NCI-H345 treated with DMSO at 0.1 percent for 48 hours (cell line): ENCODE measurements around the gene PLSCR4.
"Not testable (repeated sequence)": the region's sequence is repeated elsewhere in the genome, so short reads cannot be mapped to it uniquely, and the experiment has no call there.

Experiments
- DNase-seq: peaks from one replicate; lab custom pipeline; 2025; ENCODE audit not compliant: unreplicated experiment; lab: John Stamatoyannopoulos, UW

PLSCR4 gene, protein sequence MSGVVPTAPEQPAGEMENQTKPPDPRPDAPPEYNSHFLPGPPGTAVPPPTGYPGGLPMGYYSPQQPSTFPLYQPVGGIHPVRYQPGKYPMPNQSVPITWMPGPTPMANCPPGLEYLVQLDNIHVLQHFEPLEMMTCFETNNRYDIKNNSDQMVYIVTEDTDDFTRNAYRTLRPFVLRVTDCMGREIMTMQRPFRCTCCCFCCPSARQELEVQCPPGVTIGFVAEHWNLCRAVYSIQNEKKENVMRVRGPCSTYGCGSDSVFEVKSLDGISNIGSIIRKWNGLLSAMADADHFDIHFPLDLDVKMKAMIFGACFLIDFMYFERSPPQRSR

DNA sequence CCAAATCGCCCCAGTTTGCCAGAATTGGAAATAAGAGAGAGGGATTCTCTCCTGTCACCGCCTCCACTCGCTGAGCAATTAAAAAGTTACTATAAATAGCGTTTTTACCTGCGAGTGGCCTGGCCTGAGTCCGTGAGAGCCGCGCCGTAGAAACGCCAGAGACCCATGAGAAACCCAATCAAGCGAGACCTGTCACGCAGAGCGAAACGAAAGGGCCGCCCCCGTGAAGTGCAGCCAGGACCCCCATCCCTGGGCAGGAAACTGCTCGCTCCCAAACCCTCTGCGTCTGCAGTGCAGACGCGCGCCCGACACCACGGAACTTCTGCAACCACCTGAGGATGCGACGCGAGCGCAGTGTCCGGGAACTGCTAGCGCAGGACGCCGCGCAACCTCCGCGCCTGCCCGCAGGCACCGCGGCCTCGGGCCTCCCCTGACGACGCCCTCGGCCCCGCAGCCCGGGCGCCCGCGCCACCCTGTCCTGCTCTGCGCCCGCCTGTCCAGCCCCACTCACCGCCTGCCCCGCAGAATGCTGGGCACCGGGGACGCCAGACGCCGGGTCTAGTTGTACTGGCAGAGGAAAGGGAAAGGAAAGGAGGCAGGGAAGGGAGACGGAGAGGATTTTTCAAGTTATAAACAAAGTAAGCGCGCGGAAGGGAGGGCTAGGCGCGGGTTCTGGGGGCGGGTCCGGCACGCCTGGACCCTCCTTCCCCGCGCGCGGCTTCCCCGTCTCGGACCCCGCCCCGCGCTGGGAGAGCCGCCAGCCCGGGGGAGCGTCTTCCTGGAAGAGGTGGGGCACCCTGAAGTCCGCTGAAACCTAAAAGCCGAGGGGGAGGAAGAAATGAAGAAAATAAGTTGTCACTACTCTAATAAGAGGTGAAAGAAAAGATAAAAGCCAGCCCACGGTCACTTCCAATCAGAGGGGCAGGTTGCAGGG, at the start of gene PLSCR4:
PLSCR4 (minus strand) TSS at position 657 of the 934 bp plus-strand sequence. CDS start 29,034 bp downstream, outside the sequence.
- DNase-seq = peak; percentile 31

DNA sequence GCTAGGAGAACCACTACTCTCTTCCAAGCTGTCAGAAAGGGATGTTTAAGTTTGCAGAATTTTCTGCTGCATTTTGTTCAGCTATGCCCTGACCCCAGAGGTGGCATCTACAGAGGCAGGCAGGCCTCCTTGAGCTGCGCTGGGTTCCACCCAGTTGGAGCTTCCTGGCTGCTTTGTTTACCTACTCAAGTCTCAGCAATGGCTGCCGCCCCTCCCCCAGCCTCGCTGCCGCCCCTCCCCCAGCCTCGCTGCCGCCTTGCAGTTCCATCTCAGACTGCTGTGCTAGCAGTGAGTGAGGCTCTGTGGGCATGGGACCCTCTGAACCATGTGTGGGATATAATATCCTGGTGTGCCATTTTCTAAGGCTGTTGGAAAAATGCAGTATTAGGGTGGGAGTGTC, 42.5 kb upstream of the PLSCR4 start:
- not testable (repeated sequence) for DNase-seq

DNA sequence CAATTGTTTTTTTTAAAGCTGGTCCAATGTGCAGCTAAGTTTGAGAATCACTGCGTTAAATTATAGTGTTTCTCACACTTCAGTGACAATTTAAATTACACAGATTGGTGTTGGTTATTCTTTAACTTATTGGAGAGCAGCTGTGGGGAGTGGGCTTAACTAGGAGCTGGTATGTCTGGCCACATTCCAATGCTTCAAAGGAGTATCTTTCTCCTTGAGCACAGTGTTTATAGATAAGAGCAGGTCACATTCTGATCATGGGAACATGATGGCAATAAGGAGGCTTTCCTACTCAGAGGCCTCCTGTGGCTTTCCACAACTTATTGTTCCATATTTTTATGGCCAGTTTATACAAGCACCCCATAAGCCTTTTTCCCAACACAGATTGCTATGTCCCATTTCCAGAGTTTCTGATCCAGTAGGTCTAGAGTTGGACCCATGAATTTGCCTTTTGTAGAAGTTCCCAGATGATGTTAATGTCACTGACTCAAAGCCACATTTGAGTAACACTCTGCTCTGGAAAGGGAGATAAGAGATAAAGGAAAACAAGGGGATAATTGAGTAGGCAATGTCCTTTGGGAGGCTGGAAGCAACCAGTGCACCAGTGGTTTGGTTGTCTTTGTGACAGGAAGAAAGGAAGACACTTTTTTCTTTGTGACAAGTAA, 33.0 kb upstream of the PLSCR4 start:
- no peak for DNase-seq

DNA sequence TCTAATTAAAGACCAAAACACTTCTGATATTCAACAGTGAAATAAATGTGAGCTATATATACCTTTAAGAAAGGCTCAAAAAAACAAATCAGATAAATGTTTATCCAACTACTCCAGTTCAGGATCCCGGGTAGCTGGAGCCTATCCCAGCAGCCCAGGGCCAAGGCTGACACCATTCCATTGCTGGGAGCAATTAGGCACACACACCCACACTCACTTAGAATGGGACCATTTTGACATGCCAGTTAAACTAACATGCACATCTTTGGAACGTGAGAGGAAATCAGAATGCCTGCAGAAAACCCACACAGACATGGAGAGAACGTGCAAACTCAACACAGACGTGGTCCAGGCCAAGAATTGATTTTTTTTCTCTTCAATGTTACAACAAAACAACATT, 30.0 kb upstream of the PLSCR4 start:
- DNase-seq = no peak

DNA sequence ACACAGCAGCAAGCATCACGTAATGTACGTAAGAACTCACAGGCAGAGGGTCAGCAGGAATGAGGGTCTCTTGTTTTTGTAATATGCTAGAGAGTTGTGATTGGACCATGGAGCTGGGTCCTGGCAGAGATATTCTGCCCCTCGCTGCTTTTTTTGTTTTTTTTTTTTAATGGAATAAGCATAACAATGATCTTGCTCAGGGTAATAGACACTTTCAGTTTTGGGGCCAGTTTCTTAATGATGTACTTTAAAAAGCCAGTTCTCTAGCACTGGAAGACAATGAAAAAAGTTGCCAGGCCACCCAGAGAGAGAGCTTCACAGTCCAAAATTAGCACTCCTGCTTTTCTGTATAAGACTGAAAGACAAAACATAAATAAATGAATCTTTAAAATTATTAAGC, 29.0 kb upstream of the PLSCR4 start:
- DNase-seq = no peak

DNA sequence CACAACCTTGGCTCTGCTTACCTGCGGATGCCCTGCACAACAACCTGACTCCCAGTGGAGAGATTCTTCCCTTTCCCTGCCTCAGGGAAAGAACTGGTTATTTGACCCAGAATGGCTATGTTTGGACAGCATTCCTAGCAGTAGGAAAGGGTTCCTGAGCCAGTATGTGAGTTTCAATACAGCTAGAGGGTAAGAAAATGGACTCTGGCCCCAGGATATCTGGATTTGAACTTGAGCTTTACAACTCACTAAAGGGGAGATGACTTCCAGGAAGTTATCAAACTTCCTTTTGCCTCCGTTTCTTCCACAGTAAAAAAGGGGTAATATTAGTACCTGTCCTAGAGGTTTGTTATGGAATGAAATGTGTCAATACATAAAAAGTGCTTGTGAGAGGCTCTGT, 28.1 kb upstream of the PLSCR4 start:
- DNase-seq = no peak

DNA sequence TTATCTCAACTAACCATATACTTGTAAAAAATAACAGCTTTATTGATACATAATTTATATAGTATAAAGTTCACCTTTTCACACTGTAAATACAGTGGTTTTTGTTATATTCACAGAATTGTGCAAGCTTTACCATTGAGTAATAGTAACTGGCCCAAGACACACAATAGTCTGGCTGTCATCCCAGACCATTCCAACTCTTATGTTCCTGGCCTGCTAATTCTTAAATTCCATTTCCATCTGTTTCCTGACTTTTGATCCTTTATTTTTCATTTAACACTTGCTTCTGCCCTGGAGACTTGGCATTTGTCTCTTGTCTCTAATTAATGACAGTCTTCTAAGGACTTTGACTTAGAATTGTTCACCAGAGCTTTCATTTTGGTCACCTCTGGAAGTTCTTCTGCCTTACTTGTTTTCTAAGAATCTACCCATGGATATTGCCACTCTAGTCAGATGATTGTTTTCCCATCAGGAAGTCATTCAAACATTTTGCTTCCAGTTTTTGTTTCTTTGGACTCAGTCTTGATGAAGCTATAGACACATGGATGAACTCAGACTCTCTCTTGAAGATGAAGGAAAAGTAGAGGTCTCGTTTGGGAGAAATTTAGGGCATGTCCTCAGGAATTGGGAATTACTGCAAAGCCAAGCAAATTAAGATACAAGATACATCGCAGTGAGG, 27.2 kb upstream of the PLSCR4 start:
- DNase-seq = no peak

DNA sequence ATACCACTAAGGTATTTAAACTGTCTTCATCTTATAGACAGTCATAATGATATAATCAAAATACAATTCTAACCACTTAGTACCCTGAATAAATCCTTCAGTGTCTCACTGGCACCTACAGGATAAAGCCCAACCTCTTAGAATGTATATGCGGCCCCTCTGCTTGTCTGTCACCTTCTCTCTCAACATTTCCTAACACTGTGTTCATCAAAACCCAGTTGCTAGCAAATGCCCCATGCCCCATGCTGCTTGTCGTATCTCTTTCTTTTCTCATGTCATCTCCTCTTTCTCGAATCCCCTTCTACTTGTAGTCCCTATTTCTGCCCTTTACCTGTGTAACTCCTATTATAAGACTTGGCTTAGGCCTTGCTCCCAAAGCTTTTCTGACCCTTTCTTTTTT, 24.6 kb upstream of the PLSCR4 start:
- DNase-seq = no peak

DNA sequence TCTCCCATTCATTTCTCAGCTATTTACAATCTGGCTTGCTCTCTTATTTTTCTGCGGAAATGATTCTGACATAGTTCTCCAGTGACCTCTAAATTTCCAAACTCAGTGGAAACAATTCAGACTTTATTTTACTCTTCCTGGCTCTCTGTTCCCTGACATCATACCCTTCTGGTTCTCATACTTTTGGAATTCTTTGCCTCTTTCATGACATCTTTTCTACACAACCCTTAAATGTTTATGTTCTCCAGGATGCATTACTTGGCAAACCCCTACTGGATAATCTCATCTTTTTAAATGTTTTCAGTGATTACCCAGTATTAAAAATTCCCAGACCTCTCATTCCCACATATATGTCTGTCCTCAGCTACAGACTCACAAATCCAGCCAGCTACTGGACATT, 23.9 kb upstream of the PLSCR4 start:
- DNase-seq = no peak

DNA sequence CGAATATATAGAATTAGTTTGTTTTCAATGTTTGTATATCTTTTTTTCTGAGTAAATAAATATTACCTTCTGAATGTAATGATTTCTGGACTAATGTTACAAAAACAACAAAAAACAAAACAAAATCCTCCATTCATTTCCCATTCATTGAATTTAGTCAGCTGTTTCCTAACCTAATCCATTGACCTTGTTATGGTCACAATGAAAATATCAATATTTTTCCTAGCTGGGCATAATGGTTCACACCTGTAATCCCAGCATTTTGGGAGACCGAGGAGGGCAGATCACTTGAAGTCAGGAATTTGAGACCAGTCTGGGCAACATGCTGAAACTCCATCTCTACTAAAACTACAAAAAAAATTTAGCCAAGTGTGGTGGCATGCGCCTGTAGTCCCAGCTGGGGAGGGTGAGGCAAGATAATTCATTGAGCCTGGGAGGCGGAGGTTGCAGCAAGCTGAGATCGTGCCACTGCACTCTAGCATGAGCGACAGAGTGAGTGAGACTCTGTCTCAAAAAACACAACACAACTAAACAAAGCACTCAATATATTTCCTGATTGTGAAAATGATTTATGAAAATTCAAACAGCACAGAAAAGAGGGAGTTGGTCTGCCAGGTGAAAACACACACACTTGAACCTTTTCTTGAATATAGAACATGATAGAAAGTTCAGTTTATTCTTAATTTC, 23.0 kb upstream of the PLSCR4 start:
- DNase-seq = no peak

DNA sequence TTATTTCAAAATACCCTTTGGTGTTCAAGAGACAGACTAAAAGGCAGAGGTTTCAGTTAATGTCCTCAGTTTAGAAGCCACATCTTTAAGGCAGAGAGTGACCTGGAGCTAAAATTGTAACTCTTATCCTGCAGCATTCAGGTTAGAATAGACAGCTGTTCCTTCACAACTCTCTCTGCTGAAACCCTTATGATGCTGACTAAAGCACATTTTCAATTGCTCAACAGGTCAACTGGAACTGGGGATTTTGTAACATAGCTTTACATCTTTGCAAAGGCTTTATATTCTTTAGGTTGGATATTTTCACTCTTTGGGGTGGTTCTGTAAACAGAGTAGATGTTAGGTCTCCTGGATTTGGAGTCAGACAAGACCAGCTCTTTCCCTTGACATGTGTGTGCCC, 20.3 kb upstream of the PLSCR4 start:
- DNase-seq = no peak

DNA sequence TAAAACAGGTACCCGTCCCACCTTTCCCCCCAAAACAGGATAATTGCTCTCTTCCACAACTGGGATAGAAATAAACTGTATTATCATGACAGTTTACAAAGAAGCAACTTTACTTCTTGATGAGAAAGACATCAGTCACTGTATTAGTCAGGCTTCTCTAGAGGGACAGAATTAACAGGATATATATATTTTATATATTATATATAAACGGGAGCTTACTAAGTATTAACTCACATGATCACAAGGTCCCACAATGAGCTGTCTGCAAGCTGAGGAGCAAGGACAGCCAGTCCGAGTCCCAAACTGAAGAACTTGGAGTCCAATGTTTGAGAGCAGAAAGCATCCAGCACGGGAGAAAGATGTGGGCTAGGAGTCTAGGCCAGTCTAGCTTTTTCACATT, 18.4 kb upstream of the PLSCR4 start:
- no peak for DNase-seq

DNA sequence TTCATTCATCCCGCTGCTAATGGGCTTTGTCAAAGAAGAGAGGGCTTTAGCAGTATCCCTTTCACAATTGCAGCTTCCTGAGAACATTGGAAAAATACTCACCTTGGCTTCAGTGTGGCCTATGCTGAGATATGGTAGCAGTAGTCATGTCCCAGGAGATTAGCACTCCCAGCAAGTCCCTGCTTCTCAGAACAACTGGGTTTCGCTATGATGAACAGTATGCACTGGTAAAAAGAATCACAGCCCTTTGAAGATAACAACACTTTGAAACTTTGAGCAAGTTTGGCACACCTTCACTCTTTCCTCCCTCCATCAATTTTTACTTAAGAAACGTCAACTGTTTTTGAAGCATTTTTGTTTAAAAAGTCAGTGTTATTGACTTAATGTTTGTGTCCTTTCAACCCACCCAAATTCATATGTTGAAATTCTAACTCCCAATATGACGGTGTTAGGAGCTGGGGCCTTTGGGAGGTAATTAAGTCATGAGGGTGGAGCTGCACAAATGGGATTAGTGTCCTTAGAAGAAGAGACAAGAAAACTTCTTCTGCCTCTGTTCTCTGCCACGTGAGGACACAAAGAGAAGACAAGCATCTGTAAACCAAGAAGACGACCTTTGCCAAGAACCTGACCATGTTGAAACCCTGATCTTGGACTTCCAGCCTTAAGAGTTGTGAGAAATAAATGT, 17.8 kb upstream of the PLSCR4 start:
- no peak for DNase-seq

DNA sequence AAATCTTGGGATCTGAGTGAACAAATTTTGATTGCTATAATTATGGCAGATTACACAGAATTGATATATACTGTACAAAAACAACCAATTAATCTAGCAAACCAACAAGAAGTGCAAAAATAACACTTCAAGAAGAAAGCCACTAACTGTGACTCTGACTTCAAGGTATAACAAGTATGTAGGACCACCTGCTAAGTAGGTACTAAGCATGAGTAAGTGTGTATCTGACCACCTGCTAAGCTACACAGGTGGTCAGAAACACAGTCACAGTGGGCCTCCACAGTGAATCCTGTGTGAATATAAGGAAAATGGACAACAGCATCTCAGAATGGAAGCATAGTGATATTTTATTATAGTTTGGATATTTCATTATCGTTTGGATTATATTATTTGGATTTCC, 14.8 kb upstream of the PLSCR4 start:
- no peak for DNase-seq

DNA sequence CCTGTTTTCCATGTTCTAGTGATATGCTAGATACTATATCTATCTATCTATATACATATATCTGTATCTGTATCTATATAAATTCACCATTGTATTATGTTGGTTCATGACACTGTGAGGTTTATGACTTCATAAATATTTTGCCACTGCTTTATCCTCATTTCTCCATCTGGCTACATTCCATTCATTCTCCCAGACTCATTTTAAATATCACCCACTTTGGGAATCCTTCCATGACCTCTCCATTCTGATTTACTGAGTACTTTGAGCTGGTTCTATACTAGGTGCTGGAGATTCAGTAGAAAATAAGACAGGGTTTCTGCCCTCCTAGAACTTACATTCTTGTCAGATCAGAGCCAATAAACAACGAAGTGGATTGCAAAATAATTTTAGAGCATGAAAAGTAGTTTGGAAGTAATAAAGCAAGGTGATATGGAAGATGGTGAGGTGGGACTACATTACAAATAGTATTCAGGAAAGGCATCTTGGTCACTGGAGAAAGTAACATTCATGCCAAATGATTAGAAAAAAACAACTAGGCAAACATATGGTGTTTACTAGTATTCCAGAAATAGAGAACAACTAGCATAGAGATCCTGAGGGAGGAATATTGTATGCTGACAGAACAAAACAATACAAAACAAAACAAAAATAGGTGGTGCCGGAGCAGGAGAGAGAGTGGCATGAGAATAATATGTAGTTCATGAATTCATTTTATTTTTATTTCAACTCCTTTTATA, 11.6 kb upstream of the PLSCR4 start:
- DNase-seq = no peak

DNA sequence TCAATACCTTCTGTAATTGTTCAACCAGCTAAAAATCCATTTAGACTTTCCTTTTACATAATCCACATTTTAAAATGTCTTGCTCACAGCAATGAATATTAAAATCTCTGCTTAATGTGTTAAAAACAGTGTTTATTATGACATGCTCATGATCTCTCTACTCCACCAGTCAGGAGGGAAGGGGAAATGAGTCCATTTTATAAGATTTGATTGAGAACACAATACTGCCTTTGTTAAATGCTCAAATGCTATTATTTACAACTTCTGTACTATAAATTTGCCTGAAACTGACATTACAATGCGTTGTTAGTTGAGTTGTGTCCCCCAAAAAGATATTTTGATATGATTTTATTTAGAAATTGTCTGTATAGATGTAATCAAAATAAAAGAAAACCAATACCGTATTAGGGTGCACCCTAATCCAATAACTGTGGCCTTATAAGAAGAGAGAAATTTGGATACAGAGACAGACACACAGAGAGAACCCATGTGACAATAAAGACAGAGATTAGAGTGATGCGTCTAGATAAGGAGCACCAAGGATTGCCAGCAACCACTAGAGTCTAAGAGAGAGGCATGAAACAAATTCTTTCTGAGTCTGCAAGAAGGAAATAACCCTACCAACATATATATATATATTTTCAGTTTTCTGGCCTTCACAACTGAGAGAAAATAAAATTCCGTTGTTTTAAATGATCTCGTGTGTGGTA, 9.1 kb upstream of the PLSCR4 start:
- DNase-seq = no peak

DNA sequence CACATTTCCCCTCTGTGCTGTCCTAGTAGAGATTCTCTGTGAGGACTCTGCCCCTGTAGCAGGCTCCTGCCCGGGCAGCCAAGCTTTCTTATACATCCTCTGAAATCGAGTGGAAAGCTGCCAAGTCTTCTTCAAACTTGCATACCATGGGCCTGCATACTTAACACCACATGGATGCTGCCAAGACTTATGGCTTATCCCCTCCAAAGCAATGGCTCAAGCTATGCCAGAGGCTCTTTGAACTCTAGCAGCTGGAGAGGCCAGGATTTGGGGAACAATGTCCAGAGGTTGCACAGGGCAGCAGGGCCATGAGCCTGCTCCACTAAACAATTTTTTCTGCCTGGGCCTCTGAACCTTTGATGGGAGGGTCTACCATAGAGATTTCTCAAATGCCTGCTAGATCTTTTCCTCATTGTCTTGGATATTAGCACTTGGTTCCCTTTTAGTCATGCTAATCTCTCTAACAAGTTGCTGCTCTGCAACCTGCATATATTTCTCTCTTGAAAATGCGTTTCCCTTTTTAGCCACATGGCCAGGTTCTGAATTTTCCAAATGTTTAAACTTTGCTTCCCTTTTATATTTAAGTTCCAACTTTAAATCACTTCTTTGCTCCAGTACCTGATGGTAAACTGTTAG, 6.1 kb upstream of the PLSCR4 start:
- DNase-seq = no peak

DNA sequence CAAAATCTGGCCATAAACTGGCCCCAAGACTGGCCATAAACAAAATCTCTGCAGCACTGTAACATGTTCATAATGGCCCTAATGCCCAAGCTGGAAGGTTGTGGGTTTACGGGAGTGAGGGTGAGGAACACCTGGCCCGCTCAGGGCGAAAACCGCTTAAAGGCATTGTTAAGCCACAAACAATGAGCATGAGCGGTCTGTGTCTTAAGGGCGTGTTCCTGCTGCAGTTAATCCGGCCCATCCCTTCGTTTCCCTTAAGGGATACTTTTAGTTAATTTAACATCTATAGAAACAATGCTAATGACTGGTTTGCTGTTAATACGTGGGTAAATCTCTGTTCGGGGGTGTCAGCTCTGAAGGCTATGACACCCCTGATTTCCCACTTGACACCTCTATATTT, 1.5 kb upstream of the PLSCR4 start:
- not testable (repeated sequence) for DNase-seq
